Heart right ventricle (tissue), 16 donors: ENCODE results near the gene TCERG1L. TPM values are rescaled to one million over a fixed set of nuclear protein-coding genes. Genes with fewer than 3 reads are reported as not detected.

Source experiments
- ATAC-seq, 8 donors: fragments of 200-7000 bp; cut with Tn5 transposase; one replicate each; pipeline ENCODE4 v1.9.1; 2020; ENCODE audit warnings: mild to moderate bottlenecking in 8 of 8, moderate library complexity in 8 of 8, moderate number of reproducible peaks in 1 of 8
- DNase-seq, 2 donors: peaks; one replicate each; pipeline ENCODE4 v3.0.0-alpha.2; 2020
- H3K27ac ChIP-seq, 10 donors: fragments of 200-600 bp; sonication (generic) in 2 of 10; one replicate each; pipeline versions ENCODE4 v1.5.0 to v1.8.0; 2020 to 2022; ENCODE audit warnings: mild to moderate bottlenecking in 3 of 10
- H3K27me3 ChIP-seq, 7 donors: fragments of 200-600 bp; one replicate each; pipeline ENCODE4 v1.8.0; 2021 to 2022; ENCODE audit warnings: mild to moderate bottlenecking in 2 of 7
- H3K36me3 ChIP-seq, 9 donors: fragments of 200-600 bp; sonication (generic) in 1 of 9; one replicate each; pipeline versions ENCODE4 v1.5.0 to v1.8.0; 2020 to 2022; ENCODE audit warnings: mild to moderate bottlenecking in 2 of 9
- H3K4me1 ChIP-seq, 9 donors: fragments of 200-600 bp; sonication (generic) in 1 of 9; one replicate each; pipeline versions ENCODE4 v1.5.0 to v1.8.0; 2020 to 2022; ENCODE audit warnings: mild to moderate bottlenecking in 4 of 9
- H3K4me3 ChIP-seq, 10 donors: fragments of 200-600 bp; sonication (generic) in 2 of 10; one replicate each; pipeline versions ENCODE4 v1.5.0 to v1.8.0; 2020 to 2022; ENCODE audit warnings: mild to moderate bottlenecking in 7 of 10, moderate library complexity in 2 of 10
- H3K9me3 ChIP-seq, 11 donors: fragments of 200-600 bp in 10 of 11; sonication (generic) in 2 of 11; one replicate each; pipeline versions ENCODE4 v1.5.0 to v1.8.0; 2013 to 2022; ENCODE audit warnings: mild to moderate bottlenecking in 2 of 11, control low read depth in 1 of 11, moderate library complexity in 1 of 11
- WGBS, 2 donors: extraction: QIAGEN DNeasy Blood & Tissue Kit; methylation state at CpG; one replicate each; pipeline ENCODE4 v1.1.7; 2013; ENCODE audit warnings: inconsistent platforms in 1 of 2; 5-methylcytosine and 5-hydroxymethylcytosine counted together
- intact Hi-C, 10 donors: fragments of 100-400 bp; cut with DNase I; formaldehyde crosslinking; loops; one replicate each; pipeline versions ENCODE4 v1.11.1 to v1.14.2; 2022
- polyA plus RNA-seq, 2 donors: library from polyadenylated mRNA; stranded (reverse); fragments of 200-250 nt; gene quantifications; one replicate each; pipeline ENCODE4 v1.2.3, GENCODE V29; 2013
- total RNA-seq, 10 donors: library from RNA; stranded (reverse); fragmentation: NEBNext Ultra II Directional in 3 of 10; extraction: Animal tissue kit (Norgen Biotek cat#: 25700) in 3 of 10; gene quantifications; one replicate each; pipeline versions ENCODE4 v1.2.1 to v1.2.4, GENCODE V29; 2021 to 2023
- TF ChIP-seq, protein P1 (sequence below), 9 donors: fragments of 200-600 bp; sonication (generic) in 2 of 9; IDR thresholded peaks; one replicate each; pipeline versions ENCODE4 v1.5.0 to v1.8.0; 2021 to 2022; ENCODE audit warnings: antibody characterized with exemption in 9 of 9, mild to moderate bottlenecking in 5 of 9, moderate library complexity in 1 of 9
- donor health status: Arrhythmogenic right ventricular cardiomyopathy.
- donor health status: ischemic (EF 13 %, LVEDD 7.1; RV severe dilation, severe dysfunction).
- donor health status: healthy with polysubstance abuse.
- donor health status: DM: no; HTN: yes; CAD: no.
- donor health status: DM: no; HTN: no; CAD: no.
- donor health status: ischemic (EF 25% LVEDD 6.9; RV normal size, moderate dysfunction).
- donor health status: ischemic (EF 25% LVEDD 5.7; RV mildly dilated, moderate dysfunction).
- donor health status: healthy.
- donor health status: DM: yes; HTN: yes; CAD: no.
- donor health status: Ischemic cardiomyopathy.
- donor health status: ischemic (EF 35%, LVEDD 5.7; RV mildly dilated, moderate dysfunction).
- donor health status: nonischemic (EF 11% LVEDD 7.7; RV severe dilation, severe dysfunction).
- donor health status: DM: yes; HTN: yes; CAD: no.
- donor health status: PGD.
- donor health status: ischemic (EF 29% LVEDD 5.4; RV normal size, mild dysfunction).
- donor health status: nonischemic (EF 23%, LVEDD 6.1; RV moderate dilation, normal function).

The TCERG1L gene
- total and polyA plus RNA-seq, 12 donors: 0.09 TPM; not detected in 10

DNA sequence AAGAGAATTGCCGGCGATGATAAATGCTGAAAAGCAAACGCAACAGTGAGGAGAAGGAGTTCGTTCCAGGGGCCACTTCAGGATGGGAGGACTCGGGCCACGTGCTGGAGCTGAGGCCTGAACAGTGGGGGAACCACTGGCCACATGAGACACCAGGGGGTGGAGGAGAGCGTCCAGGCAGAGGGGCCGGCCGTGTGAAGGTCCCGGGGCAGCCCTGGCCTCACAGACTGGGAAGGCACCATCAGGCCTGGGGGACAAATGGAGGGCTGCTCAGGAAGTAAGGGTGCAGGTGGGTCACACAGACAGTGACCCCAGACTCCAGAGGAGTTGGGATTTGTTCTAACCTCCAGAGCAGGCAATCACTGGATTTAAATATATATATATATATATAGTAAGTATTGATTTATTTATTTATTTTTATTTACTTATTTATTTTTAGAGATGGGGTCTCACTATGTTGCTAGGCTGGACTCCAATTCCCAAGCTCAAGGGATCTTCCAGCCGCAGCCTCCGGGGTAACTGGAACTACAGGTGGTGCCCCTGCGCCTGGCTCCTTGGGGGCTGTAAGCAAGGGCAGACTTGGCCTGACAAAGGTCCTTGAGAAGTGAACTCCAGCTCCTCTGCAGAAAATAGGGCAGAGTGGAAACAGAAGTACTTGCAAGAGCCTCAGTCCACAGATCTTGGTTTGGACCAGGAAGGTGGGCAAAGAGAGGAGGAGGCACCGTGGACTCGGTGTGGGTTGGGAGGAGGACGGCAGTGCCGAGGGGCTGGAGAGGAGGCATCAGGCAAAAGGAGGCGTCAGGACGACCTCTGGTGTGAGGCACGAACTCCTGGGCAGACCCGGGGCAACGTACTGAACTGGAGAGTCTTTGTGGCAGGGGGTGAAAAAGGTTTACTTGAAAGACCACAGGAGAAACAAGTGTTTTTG is 57.3 kb downstream of the TCERG1L start:
- H3K4me3 ChIP-seq: no peak overlapping the region
- H3K4me1 ChIP-seq: peaks cover 0 to 3% (median 0%) of the 10 kb centered on the region in 9 donors
- no peaks in the 10 kb centered on the region for H3K36me3 ChIP-seq
- intact Hi-C loops: no loop called here
- WGBS, 2 donors: 80 to 85% methylated on average over 22 of the region's 22 CpGs
- no peaks in the 10 kb centered on the region for H3K9me3 ChIP-seq
- H3K27me3 ChIP-seq: peaks cover 6 to 73% (median 55%) of the 10 kb centered on the region in 7 donors
- ATAC-seq: no peak
- no peak for DNase-seq
- TF ChIP-seq, protein P1, sequence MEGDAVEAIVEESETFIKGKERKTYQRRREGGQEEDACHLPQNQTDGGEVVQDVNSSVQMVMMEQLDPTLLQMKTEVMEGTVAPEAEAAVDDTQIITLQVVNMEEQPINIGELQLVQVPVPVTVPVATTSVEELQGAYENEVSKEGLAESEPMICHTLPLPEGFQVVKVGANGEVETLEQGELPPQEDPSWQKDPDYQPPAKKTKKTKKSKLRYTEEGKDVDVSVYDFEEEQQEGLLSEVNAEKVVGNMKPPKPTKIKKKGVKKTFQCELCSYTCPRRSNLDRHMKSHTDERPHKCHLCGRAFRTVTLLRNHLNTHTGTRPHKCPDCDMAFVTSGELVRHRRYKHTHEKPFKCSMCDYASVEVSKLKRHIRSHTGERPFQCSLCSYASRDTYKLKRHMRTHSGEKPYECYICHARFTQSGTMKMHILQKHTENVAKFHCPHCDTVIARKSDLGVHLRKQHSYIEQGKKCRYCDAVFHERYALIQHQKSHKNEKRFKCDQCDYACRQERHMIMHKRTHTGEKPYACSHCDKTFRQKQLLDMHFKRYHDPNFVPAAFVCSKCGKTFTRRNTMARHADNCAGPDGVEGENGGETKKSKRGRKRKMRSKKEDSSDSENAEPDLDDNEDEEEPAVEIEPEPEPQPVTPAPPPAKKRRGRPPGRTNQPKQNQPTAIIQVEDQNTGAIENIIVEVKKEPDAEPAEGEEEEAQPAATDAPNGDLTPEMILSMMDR (IDR thresholded peaks at IDR 0.05): no peak
- H3K27ac ChIP-seq: no peak overlapping the region

DNA sequence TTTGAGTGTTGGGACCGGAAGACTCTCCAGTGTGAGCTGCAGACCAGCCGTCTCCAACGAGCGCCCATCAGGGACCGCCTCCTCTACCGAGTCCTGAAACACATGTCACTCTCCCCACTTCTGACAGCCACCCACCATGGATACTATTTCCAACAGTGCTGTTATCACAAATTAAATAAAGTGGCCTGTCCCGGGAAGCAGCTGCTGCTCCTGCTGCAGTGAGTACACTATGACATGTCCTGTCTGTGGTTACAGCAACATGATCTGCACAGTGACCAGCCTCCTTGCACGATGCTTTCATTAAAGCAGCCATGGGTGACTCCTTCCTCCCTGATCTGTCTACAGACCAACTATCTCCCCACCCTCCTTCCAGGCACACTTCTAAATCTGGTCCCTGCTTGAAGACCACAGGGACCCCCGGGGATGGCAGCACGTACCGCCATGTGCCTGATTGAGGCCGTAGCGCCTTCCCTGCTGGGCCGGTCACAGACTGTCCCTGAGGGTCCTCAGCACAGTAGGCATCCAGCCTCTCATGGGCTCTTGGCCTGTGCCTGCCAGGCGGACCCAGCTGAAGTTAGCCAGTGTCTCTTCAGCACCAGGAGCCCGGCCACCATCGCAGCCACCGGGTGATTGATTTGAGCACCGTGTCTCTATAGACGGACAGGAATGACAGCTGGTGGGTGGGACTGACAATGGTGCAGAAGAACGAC is 58.8 kb downstream of the TCERG1L start:
- no peaks in the 10 kb centered on the region for H3K9me3 ChIP-seq
- H3K27me3 ChIP-seq: peaks cover 6 to 81% (median 67%) of the 10 kb centered on the region in 7 donors
- ATAC-seq: no peak
- TF ChIP-seq, protein P1 (IDR thresholded peaks at IDR 0.05): no peak
- 66 to 69% methylated on average over 21 of the region's 21 CpGs for WGBS, 2 donors
- intact Hi-C loops: no loop called here
- no peak for DNase-seq
- H3K27ac ChIP-seq: no peak overlapping the region
- no peaks in the 10 kb centered on the region for H3K36me3 ChIP-seq
- peaks cover 0 to 3% (median 0%) of the 10 kb centered on the region in 9 donors for H3K4me1 ChIP-seq
- no peak overlapping the region for H3K4me3 ChIP-seq

DNA sequence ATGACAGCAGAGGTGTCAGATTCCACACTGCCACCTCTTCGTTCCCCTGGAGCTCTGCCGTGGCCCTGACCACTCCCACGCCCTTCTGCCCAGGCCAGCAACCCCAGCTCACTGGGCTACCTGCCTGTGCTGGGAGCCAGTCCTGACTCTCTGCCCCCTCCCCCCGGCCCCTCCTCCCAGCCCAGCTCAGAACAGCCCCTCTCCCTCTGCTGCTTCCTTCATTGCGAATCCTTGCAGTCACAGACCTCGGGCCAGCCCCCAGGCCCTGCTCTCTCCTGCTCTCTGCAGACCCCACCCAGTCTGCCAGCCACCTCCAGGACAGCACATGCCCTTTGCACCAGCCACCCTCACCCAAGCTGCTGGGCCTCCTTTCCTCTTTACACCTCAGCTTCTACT is 60.4 kb downstream of the TCERG1L start:
- Histone ChIP-seq H3K27me3 (peaks cover 6 to 92% (median 76%) of the 10 kb centered on the region in 7 donors), H3K4me1 (peaks cover 0 to 3% (median 0%) of the 10 kb centered on the region in 9 donors), H3K9me3 (no peaks in the 10 kb centered on the region), H3K36me3 (no peaks in the 10 kb centered on the region), H3K27ac (no peak overlapping the region), H3K4me3 (no peak overlapping the region)
- WGBS, 2 donors: 16 to 24% methylated on average over 6 of the region's 6 CpGs
- no peak for ATAC-seq
- intact Hi-C loops: no loop called here
- no peak for DNase-seq
- TF ChIP-seq, protein P1 (IDR thresholded peaks at IDR 0.05): no peak

DNA sequence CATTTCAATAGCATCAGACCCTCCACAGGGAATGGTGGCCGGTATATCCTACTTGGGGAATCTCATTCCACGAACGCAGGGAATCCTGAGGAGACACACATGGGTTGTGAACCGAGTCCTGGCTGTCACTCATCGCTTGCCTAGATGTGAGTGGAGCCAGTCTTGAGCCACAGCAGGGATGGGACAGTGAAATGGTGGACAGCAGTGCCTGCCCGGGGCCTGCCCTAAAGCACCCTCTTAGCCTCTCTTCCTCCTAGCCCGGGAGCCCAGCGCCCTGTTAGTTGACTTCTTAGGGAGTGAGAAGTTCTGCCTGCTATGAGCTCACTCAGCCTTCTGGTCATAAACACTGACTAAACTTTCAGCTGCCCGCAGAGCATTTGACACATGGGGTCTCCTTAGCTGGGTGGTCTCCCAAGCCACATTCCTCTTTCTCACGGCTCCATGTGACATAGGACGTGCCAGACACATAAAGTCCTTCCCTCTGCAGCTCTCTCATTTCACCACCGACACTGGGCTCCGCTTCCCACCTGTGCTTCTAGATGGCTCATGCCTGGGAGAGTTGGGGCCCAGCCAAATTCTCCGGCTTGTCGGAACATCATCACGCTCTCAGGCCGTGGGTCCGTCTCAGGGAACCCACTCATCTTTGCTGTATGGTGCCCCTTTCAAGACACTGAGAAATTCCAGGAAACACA is 60.9 kb downstream of the TCERG1L start:
- WGBS, 2 donors: 26 to 35% methylated on average over 18 of the region's 18 CpGs
- Histone ChIP-seq H3K27ac (no peak overlapping the region), H3K4me1 (peaks cover 0 to 3% (median 0%) of the 10 kb centered on the region in 9 donors), H3K36me3 (no peaks in the 10 kb centered on the region), H3K27me3 (peaks cover 6 to 92% (median 80%) of the 10 kb centered on the region in 7 donors), H3K4me3 (no peak overlapping the region), H3K9me3 (no peaks in the 10 kb centered on the region)
- intact Hi-C loops: no loop called here
- TF ChIP-seq, protein P1 (IDR thresholded peaks at IDR 0.05): no peak
- no peak for ATAC-seq
- no peak for DNase-seq
